Measurements from ENCODE around the gene GPR176. TPM values are rescaled to one million over a fixed set of nuclear protein-coding genes. Genes with fewer than 3 reads are reported as not detected.
A peak's percentile ranks its signal among the peaks of the same experiment; 100 is the strongest.

The GPR176 gene
- total RNA-seq, 4 donors from 2014 or later, result 2.4 to 18.6 (median 9.1) TPM

- Histone ChIP-seq H3K27me3 (no peaks in the 10 kb centered on the region), H3K36me3 (no peaks in the 10 kb centered on the region), H3K4me3 (no peak overlapping the region), H3K4me1 (no peaks in the 10 kb centered on the region), H3K27ac (no peak overlapping the region), H3K9me3 (no peaks in the 10 kb centered on the region)
- WGBS, 2 donors, result 77 to 90% methylated on average over 1 of the region's 1 CpG
- DNase-seq (ENCODE audit: low spot score in 2 of 2), result no peak
- TF ChIP-seq EP300 (IDR thresholded peaks at IDR 0.05) (no peak), POLR2A (IDR thresholded peaks at IDR 0.05) (no peak), CTCF (IDR thresholded peaks at IDR 0.05) (no peak)
Observed at GRCh38 chr15:39878406-39878785, 41.7 kb downstream of the GPR176 start.

- H3K27me3 ChIP-seq, result no peaks in the 10 kb centered on the region
- no peak overlapping the region for H3K4me3 ChIP-seq
- H3K4me1 ChIP-seq, result peaks cover 0 to 6% (median 0%) of the 10 kb centered on the region in 4 donors
- peak in 1 of 2 donors; percentile 47 for DNase-seq (ENCODE audit: low spot score in 2 of 2)
- H3K36me3 ChIP-seq, result no peaks in the 10 kb centered on the region
- no peak overlapping the region for H3K27ac ChIP-seq
- H3K9me3 ChIP-seq, result no peaks in the 10 kb centered on the region
- TF ChIP-seq CTCF (IDR thresholded peaks at IDR 0.05) (peak; percentile 23 to 52 (median 38)), POLR2A (IDR thresholded peaks at IDR 0.05) (no peak)
- WGBS, 2 donors, result 67 to 70% methylated on average over 9 of the region's 9 CpGs
Observed at GRCh38 chr15:39874890-39875549, 45.0 kb downstream of the GPR176 start.

DNA sequence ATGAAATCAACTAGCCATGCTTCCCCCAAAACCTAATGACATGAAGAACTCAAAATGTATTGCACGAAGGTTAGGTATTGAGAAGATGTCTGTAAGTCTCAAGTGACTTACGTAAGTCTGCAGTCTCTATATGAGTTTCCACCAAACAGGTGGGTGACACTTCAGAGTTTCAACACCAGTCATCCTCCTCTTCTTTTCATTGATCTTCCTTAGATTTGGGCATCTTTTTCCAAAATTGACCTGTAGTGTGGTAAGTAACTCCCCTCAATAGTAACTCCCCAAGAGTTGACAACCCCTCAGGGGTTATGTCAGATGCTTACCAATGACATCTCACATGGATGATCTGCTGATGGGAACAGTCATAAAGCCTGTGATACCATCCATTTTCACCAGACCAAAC lies 46.1 kb downstream of the GPR176 start:
- 83 to 100% methylated on average over 2 of the region's 2 CpGs for WGBS, 2 donors
- Histone ChIP-seq H3K36me3 (no peaks in the 10 kb centered on the region), H3K4me3 (no peak overlapping the region), H3K27me3 (no peaks in the 10 kb centered on the region), H3K4me1 (peaks cover 0 to 12% (median 0%) of the 10 kb centered on the region in 4 donors), H3K27ac (no peak overlapping the region), H3K9me3 (no peaks in the 10 kb centered on the region)
- TF ChIP-seq EP300 (IDR thresholded peaks at IDR 0.05), result no peak
- no peak for TF ChIP-seq POLR2A (IDR thresholded peaks at IDR 0.05)
- TF ChIP-seq CTCF (IDR thresholded peaks at IDR 0.05), result no peak
- DNase-seq (ENCODE audit: low spot score in 2 of 2), result no peak

GRCh38 chr15:39870537-39870936 lies 49.5 kb downstream of the GPR176 start:
- Histone ChIP-seq H3K4me1 (peaks cover 0 to 12% (median 0%) of the 10 kb centered on the region in 4 donors), H3K27me3 (no peaks in the 10 kb centered on the region), H3K36me3 (no peaks in the 10 kb centered on the region), H3K9me3 (no peaks in the 10 kb centered on the region), H3K27ac (no peak overlapping the region), H3K4me3 (no peak overlapping the region)
- TF ChIP-seq POLR2A (IDR thresholded peaks at IDR 0.05) (no peak), CTCF (IDR thresholded peaks at IDR 0.05) (no peak), EP300 (IDR thresholded peaks at IDR 0.05) (no peak)
- WGBS, 2 donors, result 74 to 77% methylated on average over 2 of the region's 2 CpGs
- DNase-seq (ENCODE audit: low spot score in 2 of 2), result no peak

DNA sequence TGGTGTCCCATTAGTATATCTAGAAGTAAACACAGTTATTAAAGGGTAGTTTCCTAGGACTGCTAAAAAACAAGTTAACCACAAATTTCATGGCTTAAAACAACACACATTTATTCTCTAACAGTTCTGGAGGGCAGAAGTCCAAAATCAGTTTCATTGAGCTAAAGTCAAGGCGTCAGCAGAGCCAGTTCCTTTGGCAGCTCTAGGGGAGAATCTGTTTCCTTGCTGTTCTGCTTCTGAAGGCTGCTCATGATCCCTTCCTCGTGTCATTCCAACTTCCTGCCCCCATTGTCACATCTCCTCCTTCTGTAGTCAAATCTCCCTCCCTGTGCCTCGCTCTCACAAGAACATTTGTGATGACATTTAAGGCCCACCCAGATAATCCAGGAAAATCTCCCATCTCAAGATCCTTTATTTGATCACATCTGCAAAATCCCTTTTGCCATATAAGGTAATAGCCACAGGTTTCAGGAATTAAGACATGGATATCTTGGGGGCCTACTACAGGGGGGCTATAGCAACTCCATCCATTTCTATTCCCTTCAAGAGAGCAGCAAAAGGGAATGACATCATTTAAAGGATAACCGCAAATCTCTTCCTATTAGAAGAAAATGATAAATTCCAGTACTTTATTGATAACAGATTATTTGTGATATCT lies 50.1 kb downstream of the GPR176 start:
- Histone ChIP-seq H3K4me3 (no peak overlapping the region), H3K9me3 (no peaks in the 10 kb centered on the region), H3K4me1 (peaks cover 0 to 12% (median 0%) of the 10 kb centered on the region in 4 donors), H3K27ac (peak overlapping the region in 1 of 4 donors; percentile 9), H3K27me3 (no peaks in the 10 kb centered on the region), H3K36me3 (no peaks in the 10 kb centered on the region)
- 49% methylated on average over 4 of the region's 4 CpGs for WGBS, 2 donors
- TF ChIP-seq EP300 (IDR thresholded peaks at IDR 0.05) (peak in 1 of 2 donors; percentile 10), CTCF (IDR thresholded peaks at IDR 0.05) (no peak)
- peak in 1 of 2 donors; percentile 21 for DNase-seq (ENCODE audit: low spot score in 2 of 2)

Measured in tibial nerve (tissue), 4 donors.